Activated B cell treated with CpG ODN at 0.5 μM for 24 hours (primary cell): ENCODE data around the gene PDCD2L. TPM values are rescaled to one million over a fixed set of nuclear protein-coding genes. Genes with fewer than 3 reads are reported as not detected.

ENCODE experiments used
- ATAC-seq: fragments of 200-7000 bp; cut with Tn5 transposase; one replicate; pipeline ENCODE4 v1.10.0; 2021; ENCODE audit warnings: low read depth, mild to moderate bottlenecking, moderate library complexity
- CTCF ChIA-PET: fragments of 350-600 bp; sonication (Branson Sonifier 250); formaldehyde crosslinking; loops from one replicate; lab custom pipeline; 2021; ENCODE audit warnings: antibody characterized with exemption; lab: Charles Lee
- POLR2A ChIA-PET: fragments of 350-600 bp; sonication (Branson Sonifier 250); formaldehyde crosslinking; loops from one replicate; lab custom pipeline; 2021; ENCODE audit warnings: antibody characterized with exemption; lab: Charles Lee
- DNase-seq: peaks from one replicate; pipeline ENCODE4 v3.0.0; 2022
- H3K27ac Mint-ChIP-seq: one replicate; pipeline ENCODE4 v1.8.0; 2020; ENCODE audit warnings: mixed read lengths
- H3K27me3 Mint-ChIP-seq: one replicate; pipeline ENCODE4 v1.8.0; 2021; ENCODE audit warnings: mixed read lengths
- H3K36me3 Mint-ChIP-seq: one replicate; pipeline ENCODE4 v1.8.0; 2021; ENCODE audit warnings: low read depth, mixed read lengths
- H3K4me1 Mint-ChIP-seq: one replicate; pipeline ENCODE4 v1.8.0; 2021; ENCODE audit warnings: mixed read lengths
- H3K4me3 Mint-ChIP-seq: one replicate; pipeline ENCODE4 v1.8.0; 2020; ENCODE audit warnings: mild to moderate bottlenecking, mixed read lengths
- H3K9me3 Mint-ChIP-seq: one replicate; pipeline ENCODE4 v1.8.0; 2020; ENCODE audit warnings: mixed read lengths
- intact Hi-C: fragments of 100-400 bp; cut with micrococcal nuclease; formaldehyde crosslinking; loops from one replicate; pipeline ENCODE4 v1.15.1; 2024
- total RNA-seq: library from RNA; stranded (reverse); gene quantifications from 2 replicates; pipeline ENCODE4 v1.2.3, GENCODE V29; 2022
- TF ChIP-seq, protein P1 (sequence below): fragments of 200-600 bp; IDR thresholded peaks from one replicate; pipeline ENCODE4 v1.8.0; 2022; ENCODE audit warnings: antibody characterized with exemption, mild to moderate bottlenecking

Gene PDCD2L
- total RNA-seq, 1 donor from 2014 or later = 18.6 TPM

DNA sequence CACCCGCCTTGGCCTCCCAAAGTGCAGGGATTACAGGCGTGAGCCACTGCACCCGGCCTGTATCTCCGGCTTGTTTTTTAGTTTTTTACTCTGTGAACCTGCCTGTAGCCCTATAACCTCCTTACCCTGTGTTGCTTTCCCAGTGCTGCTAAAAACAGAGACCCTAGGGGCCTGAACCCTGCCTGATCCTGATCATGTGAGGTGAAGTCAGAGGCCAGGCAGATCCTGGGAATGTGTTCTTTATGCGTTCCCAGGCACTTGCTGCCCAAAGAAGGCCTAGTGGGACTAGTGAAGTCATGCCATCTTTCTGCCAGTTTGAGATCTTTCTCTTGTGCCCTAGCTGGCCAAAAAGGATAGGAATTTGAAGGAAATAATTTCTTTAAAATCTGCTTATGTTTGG is 28.6 kb downstream of the PDCD2L start:
- intact Hi-C loops = no loop called here
- H3K36me3 Mint-ChIP-seq = peaks cover 59% of the 10 kb centered on the region
- TF ChIP-seq, protein P1, sequence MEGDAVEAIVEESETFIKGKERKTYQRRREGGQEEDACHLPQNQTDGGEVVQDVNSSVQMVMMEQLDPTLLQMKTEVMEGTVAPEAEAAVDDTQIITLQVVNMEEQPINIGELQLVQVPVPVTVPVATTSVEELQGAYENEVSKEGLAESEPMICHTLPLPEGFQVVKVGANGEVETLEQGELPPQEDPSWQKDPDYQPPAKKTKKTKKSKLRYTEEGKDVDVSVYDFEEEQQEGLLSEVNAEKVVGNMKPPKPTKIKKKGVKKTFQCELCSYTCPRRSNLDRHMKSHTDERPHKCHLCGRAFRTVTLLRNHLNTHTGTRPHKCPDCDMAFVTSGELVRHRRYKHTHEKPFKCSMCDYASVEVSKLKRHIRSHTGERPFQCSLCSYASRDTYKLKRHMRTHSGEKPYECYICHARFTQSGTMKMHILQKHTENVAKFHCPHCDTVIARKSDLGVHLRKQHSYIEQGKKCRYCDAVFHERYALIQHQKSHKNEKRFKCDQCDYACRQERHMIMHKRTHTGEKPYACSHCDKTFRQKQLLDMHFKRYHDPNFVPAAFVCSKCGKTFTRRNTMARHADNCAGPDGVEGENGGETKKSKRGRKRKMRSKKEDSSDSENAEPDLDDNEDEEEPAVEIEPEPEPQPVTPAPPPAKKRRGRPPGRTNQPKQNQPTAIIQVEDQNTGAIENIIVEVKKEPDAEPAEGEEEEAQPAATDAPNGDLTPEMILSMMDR = no peak
- ChIA-PET CTCF (no interaction called here), POLR2A (no interaction called here)
- H3K4me3 Mint-ChIP-seq = no peak overlapping the region
- H3K27ac Mint-ChIP-seq = no peak overlapping the region
- no peak for ATAC-seq
- H3K9me3 Mint-ChIP-seq = no peaks in the 10 kb centered on the region
- H3K4me1 Mint-ChIP-seq = peaks cover 32% of the 10 kb centered on the region
- DNase-seq = no peak
- no peaks in the 10 kb centered on the region for H3K27me3 Mint-ChIP-seq

DNA sequence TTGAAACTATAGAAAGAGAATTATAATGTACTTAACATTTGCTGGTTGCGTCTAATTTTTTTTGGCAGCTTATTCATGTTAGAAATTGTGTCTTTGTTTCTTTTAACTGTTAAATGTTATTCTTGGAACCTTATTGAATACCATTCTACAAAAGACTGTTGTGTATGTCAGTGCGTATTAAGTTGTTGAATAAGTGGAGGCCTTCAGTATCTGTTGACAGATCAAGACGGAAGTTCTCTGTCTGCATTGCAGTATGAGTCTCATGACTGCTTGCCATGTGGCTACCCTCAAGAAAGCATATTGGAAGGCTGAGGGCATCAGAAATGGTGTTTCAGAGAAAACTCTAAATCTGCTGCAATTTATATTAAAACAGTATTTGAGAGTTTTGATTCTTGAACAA is 32.5 kb downstream of the PDCD2L start:
- H3K36me3 Mint-ChIP-seq = peaks cover 77% of the 10 kb centered on the region
- TF ChIP-seq, protein P1 = no peak
- ATAC-seq (no peak), DNase-seq (no peak)
- H3K27ac Mint-ChIP-seq = no peak overlapping the region
- peaks cover 4% of the 10 kb centered on the region for H3K4me1 Mint-ChIP-seq
- H3K9me3 Mint-ChIP-seq = no peaks in the 10 kb centered on the region
- CTCF ChIA-PET = no interaction called here
- H3K27me3 Mint-ChIP-seq = no peaks in the 10 kb centered on the region
- intact Hi-C loops = no loop called here
- POLR2A ChIA-PET = no interaction called here
- no peak overlapping the region for H3K4me3 Mint-ChIP-seq

GRCh38 chr19:34448191-34448590 is 44.0 kb downstream of the PDCD2L start:
- ChIA-PET CTCF (interaction anchor here (0.7 kb wide), 1 partner anchor 244 kb away, joined by 4 read pairs; no protein-coding TSS in a partner anchor), POLR2A (no interaction called here)
- no peaks in the 10 kb centered on the region for H3K4me1 Mint-ChIP-seq
- ATAC-seq = no peak
- no peaks in the 10 kb centered on the region for H3K9me3 Mint-ChIP-seq
- TF ChIP-seq, protein P1 = no peak
- no peak for DNase-seq
- peaks cover 90% of the 10 kb centered on the region for H3K36me3 Mint-ChIP-seq
- no peak overlapping the region for H3K4me3 Mint-ChIP-seq
- H3K27me3 Mint-ChIP-seq = no peaks in the 10 kb centered on the region
- H3K27ac Mint-ChIP-seq = no peak overlapping the region
- intact Hi-C loops = no loop called here

GRCh38 chr19:34452723-34453122 is 48.5 kb downstream of the PDCD2L start:
- intact Hi-C loops = no loop called here
- TF ChIP-seq, protein P1 = no peak
- no peak for ATAC-seq
- H3K27ac Mint-ChIP-seq = no peak overlapping the region
- H3K36me3 Mint-ChIP-seq = peaks cover 74% of the 10 kb centered on the region
- DNase-seq = no peak
- CTCF ChIA-PET = no interaction called here
- POLR2A ChIA-PET = no interaction called here
- H3K9me3 Mint-ChIP-seq = no peaks in the 10 kb centered on the region
- H3K4me1 Mint-ChIP-seq = no peaks in the 10 kb centered on the region
- H3K4me3 Mint-ChIP-seq = no peak overlapping the region
- no peaks in the 10 kb centered on the region for H3K27me3 Mint-ChIP-seq

- no peaks in the 10 kb centered on the region for H3K9me3 Mint-ChIP-seq
- DNase-seq = no peak
- no peaks in the 10 kb centered on the region for H3K27me3 Mint-ChIP-seq
- H3K36me3 Mint-ChIP-seq = peaks cover 73% of the 10 kb centered on the region
- H3K4me1 Mint-ChIP-seq = no peaks in the 10 kb centered on the region
- intact Hi-C loops = no loop called here
- no peak overlapping the region for H3K4me3 Mint-ChIP-seq
- no peak overlapping the region for H3K27ac Mint-ChIP-seq
- CTCF ChIA-PET = no interaction called here
- TF ChIP-seq, protein P1 = no peak
- ATAC-seq = no peak
- POLR2A ChIA-PET = no interaction called here
Measured at GRCh38 chr19:34454091-34454490, 49.9 kb downstream of the PDCD2L start.
